CD4-positive, alpha-beta memory T cell (primary cell): ENCODE measurements around the gene C1orf74. TPM values are rescaled to one million over a fixed set of nuclear protein-coding genes. Genes with fewer than 3 reads are reported as not detected.

ENCODE experiments used
- CTCF ChIA-PET: fragments of 350-600 bp; sonication (Branson Sonifier 250); formaldehyde crosslinking; loops from one replicate; lab custom pipeline; 2021; ENCODE audit warnings: inconsistent platforms; ENCODE audit not compliant: partially characterized antibody; lab: Charles Lee
- POLR2A ChIA-PET: fragments of 350-600 bp; sonication (Branson Sonifier 250); formaldehyde crosslinking; loops from one replicate; lab custom pipeline; 2021; ENCODE audit not compliant: partially characterized antibody; lab: Charles Lee
- DNase-seq, 5 donors: peaks; one replicate each; pipeline versions ENCODE4 v3.0.0 to v3.0.0-alpha.2; 2020 to 2022; ENCODE audit warnings: mixed read lengths in 1 of 5
- H3K27ac ChIP-seq: one replicate; pipeline ENCODE4 v1.7.0; 2013; ENCODE audit warnings: low read depth, low read length
- H3K27me3 ChIP-seq: 2 replicates; pipeline ENCODE4 v1.7.0; 2013; ENCODE audit warnings: mild to moderate bottlenecking, low read length, moderate library complexity; ENCODE audit not compliant: insufficient read depth
- H3K36me3 ChIP-seq: 2 replicates; pipeline ENCODE4 v1.7.0; 2013; ENCODE audit warnings: mild to moderate bottlenecking, low read length, moderate library complexity; ENCODE audit not compliant: insufficient read depth
- H3K4me1 ChIP-seq: 2 replicates; pipeline ENCODE4 v1.7.0; 2013; ENCODE audit warnings: mild to moderate bottlenecking, low read length, moderate library complexity; ENCODE audit not compliant: insufficient read depth
- H3K4me3 ChIP-seq, 2 donors: one replicate each; pipeline ENCODE4 v1.7.0; 2013; ENCODE audit warnings: low read length in 2 of 2, mild to moderate bottlenecking in 1 of 2
- H3K9me3 ChIP-seq, 2 donors: one replicate each; pipeline ENCODE4 v1.7.0; 2013; ENCODE audit warnings: low read length in 2 of 2, control low read depth in 1 of 2; ENCODE audit not compliant: control insufficient read depth in 1 of 2
- H3K27ac Mint-ChIP-seq, 7 donors: one replicate each; pipeline ENCODE4 v1.8.0; 2020 to 2021; ENCODE audit warnings: mixed read lengths in 7 of 7, mild to moderate bottlenecking in 6 of 7, inconsistent platforms in 3 of 7, moderate library complexity in 3 of 7
- H3K27me3 Mint-ChIP-seq, 2 donors: one replicate each; pipeline ENCODE4 v1.8.0; 2020 to 2021; ENCODE audit warnings: mixed read lengths in 2 of 2
- H3K36me3 Mint-ChIP-seq, 2 donors: one replicate each; pipeline ENCODE4 v1.8.0; 2020 to 2021; ENCODE audit warnings: mixed read lengths in 2 of 2, inconsistent platforms in 1 of 2, mild to moderate bottlenecking in 1 of 2
- H3K4me1 Mint-ChIP-seq, 4 donors: one replicate each; pipeline ENCODE4 v1.8.0; 2020 to 2021; ENCODE audit warnings: mixed read lengths in 4 of 4, mild to moderate bottlenecking in 1 of 4
- H3K4me3 Mint-ChIP-seq, 8 donors: one replicate each; pipeline ENCODE4 v1.8.0; 2020 to 2021; ENCODE audit warnings: mixed read lengths in 8 of 8, mild to moderate bottlenecking in 7 of 8, moderate library complexity in 6 of 8, inconsistent platforms in 3 of 8
- H3K9me3 Mint-ChIP-seq, 8 donors: one replicate each; pipeline ENCODE4 v1.8.0; 2020 to 2021; ENCODE audit warnings: mixed read lengths in 8 of 8, mild to moderate bottlenecking in 5 of 8, inconsistent platforms in 3 of 8, moderate library complexity in 1 of 8
- intact Hi-C: fragments of 100-400 bp; cut with micrococcal nuclease; formaldehyde crosslinking; loops from one replicate; pipeline ENCODE4 v1.15.1; 2023
- polyA plus RNA-seq, 2 donors: library from polyadenylated mRNA; unstranded; fragments of 300-500 nt; fragmentation: Illumina TruSeq; gene quantifications; one replicate each; pipeline ENCODE4 v1.2.3, GENCODE V29; 2021
- total RNA-seq, 2 experiments: library from RNA; stranded (reverse); gene quantifications; one replicate each; pipeline ENCODE4 v1.2.3, GENCODE V29; 2021

Gene C1orf74
- total and polyA plus RNA-seq, 4 experiments from 2014 or later = 0.41 to 1.2 (median 1.2) TPM; not detected in 1

DNA sequence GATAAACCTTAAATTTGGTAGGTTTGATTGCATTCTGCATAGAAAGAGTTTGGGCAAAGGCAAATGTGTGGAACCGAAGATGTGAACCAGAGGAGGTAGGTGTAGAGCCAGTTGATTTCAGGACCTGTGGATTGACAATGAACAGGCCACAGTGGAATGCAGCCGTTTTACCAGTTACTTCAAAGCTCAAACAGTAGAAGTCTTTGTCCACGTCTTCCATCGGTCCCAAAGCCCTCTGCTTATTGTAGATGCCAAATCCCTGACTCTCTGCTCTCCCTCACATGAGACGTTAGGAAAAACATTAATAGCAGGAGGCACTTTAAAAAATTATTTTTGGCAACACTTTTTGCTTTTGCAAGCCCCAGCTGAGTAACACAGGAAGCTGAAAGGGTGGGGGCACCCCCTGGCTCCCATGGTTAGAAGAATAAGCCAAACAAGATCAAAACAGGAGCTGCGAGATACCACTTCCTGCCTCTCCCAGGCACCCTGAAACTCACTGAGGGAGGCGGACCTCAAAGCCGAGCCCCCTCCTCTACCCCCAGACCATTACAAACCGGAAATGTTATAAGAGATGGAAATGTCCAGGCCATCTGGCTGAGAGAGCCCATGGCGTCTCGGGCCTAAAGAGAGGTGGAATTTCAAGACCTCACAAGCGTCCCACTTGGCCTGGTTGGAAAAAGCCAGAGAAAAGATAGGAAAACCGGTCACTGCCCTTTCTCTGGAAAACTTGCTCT, 15.0 kb downstream of the C1orf74 start:
- Mint-ChIP-seq H3K9me3 (no peaks in the 10 kb centered on the region), H3K27ac (no peak overlapping the region), H3K36me3 (peaks cover 34 to 44% of the 10 kb centered on the region in 2 donors), H3K4me1 (peaks cover 1 to 31% (median 23%) of the 10 kb centered on the region in 4 donors), H3K4me3 (no peak overlapping the region), H3K27me3 (no peaks in the 10 kb centered on the region)
- ChIA-PET CTCF (interaction anchor here (0.8 to 16.0 kb wide), 13 partner anchors 14 to 203 kb away, joined by 3 to 385 read pairs (median 5); partner anchors contain the start of genes C1orf74 and TRAF3IP3), POLR2A (interaction anchor here (0.6 to 36.1 kb wide), 19 partner anchors 5 to 1525 kb away, joined by 3 to 1778 read pairs (median 5); partner anchors contain the start of genes C1orf74, IRF6, PLXNA2 and TRAF3IP3)
- Histone ChIP-seq H3K4me1 (peaks cover 69% of the 10 kb centered on the region), H3K27me3 (no peaks in the 10 kb centered on the region), H3K4me3 (peak overlapping the region; percentile 83 to 84), H3K9me3 (no peaks in the 10 kb centered on the region), H3K36me3 (peaks cover 33% of the 10 kb centered on the region), H3K27ac (peak overlapping the region; percentile 79)
- DNase-seq = peak; percentile 74 to 88 (median 78)
- intact Hi-C loops = loop anchor here (2.0 kb wide), 1 partner anchor 77 kb away; no protein-coding TSS in a partner anchor

DNA sequence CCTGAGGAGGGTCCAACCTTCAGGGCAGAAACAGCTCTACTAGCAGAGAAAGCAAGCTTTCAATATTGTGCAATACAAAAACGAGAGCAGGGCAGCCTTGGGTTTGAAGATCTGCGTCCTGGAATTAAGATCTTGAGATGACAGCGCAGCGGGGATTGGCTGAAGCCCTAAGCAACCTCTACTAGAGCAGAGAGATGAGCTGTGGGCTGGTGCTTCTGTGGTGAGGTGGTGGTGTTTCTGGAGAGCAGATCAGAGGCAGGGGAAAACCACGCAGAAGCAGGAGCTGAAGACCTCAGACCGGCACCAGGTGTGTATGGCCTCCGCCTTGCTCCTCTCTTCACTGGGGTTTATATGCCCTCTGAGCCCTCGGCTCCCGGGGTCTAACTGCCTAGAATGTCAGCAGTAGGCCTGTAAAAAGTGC, 16.0 kb downstream of the C1orf74 start:
- DNase-seq = peak; percentile 82 to 92 (median 85)
- Mint-ChIP-seq H3K36me3 (peaks cover 42 to 54% of the 10 kb centered on the region in 2 donors), H3K27ac (no peak overlapping the region), H3K9me3 (no peaks in the 10 kb centered on the region), H3K27me3 (no peaks in the 10 kb centered on the region), H3K4me1 (peaks cover 11 to 41% (median 24%) of the 10 kb centered on the region in 4 donors), H3K4me3 (no peak overlapping the region)
- ChIA-PET CTCF (interaction anchor here (0.8 to 16.0 kb wide), 10 partner anchors 14 to 77 kb away, joined by 3 to 385 read pairs (median 8); partner anchors contain the start of genes C1orf74, TRAF3IP3 and UTP25), POLR2A (interaction anchor here (0.9 to 36.1 kb wide), 16 partner anchors 6 to 1810 kb away, joined by 3 to 1778 read pairs (median 7); partner anchors contain the start of genes C1orf74, IRF6, SLC30A1 and TRAF3IP3)
- peak overlapping the region; percentile 83 to 84 for H3K4me3 ChIP-seq
- intact Hi-C loops = loop anchor here (1.0 to 2.0 kb wide), 7 partner anchors 11 to 76 kb away; partner anchors contain the start of genes C1orf74, TRAF3IP3 and UTP25
- H3K4me1 ChIP-seq = peaks cover 69% of the 10 kb centered on the region
- no peaks in the 10 kb centered on the region for H3K9me3 ChIP-seq
- peaks cover 32% of the 10 kb centered on the region for H3K36me3 ChIP-seq
- no peaks in the 10 kb centered on the region for H3K27me3 ChIP-seq
- H3K27ac ChIP-seq = peak overlapping the region; percentile 79

DNA sequence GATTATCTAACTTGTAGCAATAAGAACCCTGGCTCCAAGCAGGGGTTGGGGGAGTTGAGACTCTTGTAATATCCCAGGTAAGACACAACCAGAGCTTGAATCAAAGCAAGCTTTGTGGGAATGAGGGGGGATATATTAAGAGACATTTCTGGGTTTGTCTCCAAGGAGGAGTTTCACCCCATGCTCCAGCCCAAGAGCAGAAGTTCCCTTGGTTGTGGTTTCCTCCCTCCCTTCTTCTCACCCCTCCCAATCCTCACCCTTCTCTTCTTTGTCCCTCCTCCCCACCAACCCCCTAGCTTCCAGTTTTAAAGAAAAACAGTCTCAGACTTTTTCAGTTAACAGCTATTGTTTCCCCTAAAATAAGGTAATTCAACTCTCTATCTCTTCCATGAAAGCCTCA, 16.7 kb downstream of the C1orf74 start:
- Mint-ChIP-seq H3K4me1 (peaks cover 17 to 47% (median 30%) of the 10 kb centered on the region in 4 donors), H3K27me3 (no peaks in the 10 kb centered on the region)
- DNase-seq = no peak

DNA sequence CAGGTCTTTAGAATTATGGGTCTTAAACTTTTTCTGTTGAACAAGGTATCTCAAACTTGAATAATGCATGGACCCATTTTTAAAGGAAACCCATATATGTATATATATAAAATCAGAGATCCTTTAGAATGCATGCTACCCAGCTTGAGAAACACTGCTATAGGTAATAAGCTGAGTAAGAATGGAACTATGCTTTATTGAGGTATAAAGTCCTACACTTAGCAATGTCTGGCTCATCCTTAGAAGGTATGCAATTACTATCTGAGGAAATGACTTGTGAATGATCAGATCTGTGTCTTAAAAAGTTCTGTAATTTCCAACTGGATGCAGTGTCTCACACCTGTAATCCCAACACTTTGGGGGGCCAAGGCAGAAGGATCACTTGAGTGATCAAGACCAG, 17.3 kb downstream of the C1orf74 start:
- Histone ChIP-seq H3K27me3 (no peaks in the 10 kb centered on the region), H3K36me3 (peaks cover 33% of the 10 kb centered on the region), H3K4me1 (peaks cover 69% of the 10 kb centered on the region), H3K4me3 (peak overlapping the region in 1 of 2 donors; percentile 84), H3K9me3 (no peaks in the 10 kb centered on the region), H3K27ac (peak overlapping the region; percentile 79)
- Mint-ChIP-seq H3K4me3 (peak overlapping the region in 5 of 8 donors; percentile 13 to 77 (median 70)), H3K27ac (peak overlapping the region in 5 of 7 donors; percentile 1 to 91 (median 85)), H3K4me1 (peaks cover 23 to 53% (median 35%) of the 10 kb centered on the region in 4 donors), H3K9me3 (no peaks in the 10 kb centered on the region), H3K36me3 (peaks cover 55 to 67% of the 10 kb centered on the region in 2 donors), H3K27me3 (no peaks in the 10 kb centered on the region)
- intact Hi-C loops = no loop called here
- ChIA-PET POLR2A (interaction anchor here (31.0 to 36.1 kb wide), 2 partner anchors 7 to 8 kb away, joined by 1778 read pairs; partner anchors contain the start of genes C1orf74 and TRAF3IP3), CTCF (interaction anchor here (1.4 to 16.0 kb wide), 3 partner anchors 12 to 61 kb away, joined by 5 to 385 read pairs (median 28); partner anchors contain the start of genes TRAF3IP3 and UTP25)
- DNase-seq = no peak

More for the DNA sequence above, 16.7 kb downstream of the C1orf74 start:
- Mint-ChIP-seq H3K36me3 (peaks cover 49 to 61% of the 10 kb centered on the region in 2 donors), H3K4me3 (no peak overlapping the region), H3K27ac (no peak overlapping the region), H3K9me3 (no peaks in the 10 kb centered on the region)
- peak overlapping the region; percentile 11 to 84 for H3K4me3 ChIP-seq
- H3K27ac ChIP-seq = peak overlapping the region; percentile 79
- no peaks in the 10 kb centered on the region for H3K9me3 ChIP-seq
- CTCF ChIA-PET = interaction anchor here (0.8 to 16.0 kb wide), 8 partner anchors 8 to 76 kb away, joined by 3 to 385 read pairs (median 14); partner anchors contain the start of genes C1orf74, TRAF3IP3 and UTP25
- POLR2A ChIA-PET = interaction anchor here (1.0 to 36.1 kb wide), 11 partner anchors 6 to 95 kb away, joined by 3 to 1778 read pairs (median 11); partner anchors contain the start of genes C1orf74, IRF6, TRAF3IP3 and UTP25
- peaks cover 32% of the 10 kb centered on the region for H3K36me3 ChIP-seq
- H3K27me3 ChIP-seq = no peaks in the 10 kb centered on the region
- intact Hi-C loops = loop anchor here (1.0 to 2.0 kb wide), 7 partner anchors 11 to 75 kb away; partner anchors contain the start of genes C1orf74, TRAF3IP3 and UTP25
- H3K4me1 ChIP-seq = peaks cover 69% of the 10 kb centered on the region

DNA sequence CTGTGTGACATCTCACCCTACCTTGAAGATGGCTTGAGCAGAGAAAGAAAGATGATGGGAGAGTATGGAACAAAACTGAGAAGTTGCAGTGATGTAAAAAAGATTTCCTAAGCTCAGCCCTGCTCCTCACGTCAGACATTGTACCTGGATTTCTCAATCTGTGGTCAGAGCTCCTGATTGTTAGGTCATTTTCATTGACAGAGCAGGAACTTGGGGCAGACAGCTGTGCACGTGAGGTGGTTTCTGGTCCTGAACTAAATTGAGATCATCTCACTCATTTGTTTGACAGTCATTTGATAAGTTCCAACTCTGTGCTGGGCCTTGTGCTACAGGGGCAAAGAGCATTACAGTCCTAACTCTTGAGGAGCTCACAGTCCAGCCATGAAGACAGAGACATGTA, 18.3 kb downstream of the C1orf74 start:
- Histone ChIP-seq H3K27me3 (no peaks in the 10 kb centered on the region), H3K4me3 (no peak overlapping the region), H3K27ac (peak overlapping the region; percentile 33), H3K36me3 (peaks cover 40% of the 10 kb centered on the region), H3K9me3 (no peaks in the 10 kb centered on the region), H3K4me1 (peaks cover 69% of the 10 kb centered on the region)
- ChIA-PET CTCF (interaction anchor here (0.8 to 16.0 kb wide), 3 partner anchors 11 to 163 kb away, joined by 3 to 385 read pairs (median 28); partner anchors contain the start of gene TRAF3IP3), POLR2A (interaction anchor here (31.0 to 36.1 kb wide), 2 partner anchors 7 to 8 kb away, joined by 1778 read pairs; partner anchors contain the start of genes C1orf74 and TRAF3IP3)
- DNase-seq = no peak
- H3K27me3 Mint-ChIP-seq = no peaks in the 10 kb centered on the region
- intact Hi-C loops = no loop called here
- H3K4me3 Mint-ChIP-seq = peak overlapping the region in 5 of 8 donors; percentile 26 to 77 (median 72)
- peaks cover 34 to 64% (median 44%) of the 10 kb centered on the region in 4 donors for H3K4me1 Mint-ChIP-seq
- peaks cover 65 to 77% of the 10 kb centered on the region in 2 donors for H3K36me3 Mint-ChIP-seq
- H3K9me3 Mint-ChIP-seq = no peaks in the 10 kb centered on the region
- peak overlapping the region in 5 of 7 donors; percentile 53 to 91 (median 85) for H3K27ac Mint-ChIP-seq

DNA sequence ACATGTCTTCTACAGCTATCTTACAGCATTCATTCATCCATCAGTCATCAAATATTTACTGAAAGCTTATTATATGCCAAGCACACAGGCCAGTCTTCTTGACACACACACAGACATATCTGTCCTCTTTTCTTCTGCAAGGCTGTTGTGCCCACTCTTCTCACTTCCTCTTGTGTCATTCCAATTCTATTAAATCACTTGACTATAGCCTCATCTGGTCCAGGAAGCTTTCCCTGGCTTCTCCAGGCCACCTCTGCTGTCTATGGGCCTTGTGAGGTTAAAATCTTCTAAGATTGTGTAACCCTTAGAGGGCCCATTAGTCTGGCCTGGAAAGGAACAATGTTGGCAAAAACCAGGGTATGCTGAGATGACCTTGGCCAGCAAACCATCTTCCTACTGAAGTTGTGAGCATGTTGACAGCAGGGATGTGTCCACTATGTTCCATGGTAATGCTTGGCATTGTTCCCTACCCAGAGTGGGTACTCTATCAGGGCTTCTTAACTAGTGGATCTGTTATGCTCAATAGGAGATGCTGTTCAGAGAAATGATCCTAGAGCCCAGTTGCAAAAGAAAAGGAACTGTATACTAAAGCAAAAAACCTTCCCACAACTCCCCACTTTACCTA, 23.2 kb downstream of the C1orf74 start:
- no peak for DNase-seq
- H3K36me3 Mint-ChIP-seq = peaks cover 79 to 86% of the 10 kb centered on the region in 2 donors
- H3K36me3 ChIP-seq = peaks cover 61% of the 10 kb centered on the region
- H3K27me3 Mint-ChIP-seq = no peaks in the 10 kb centered on the region
- H3K9me3 Mint-ChIP-seq = no peaks in the 10 kb centered on the region
- H3K27ac ChIP-seq = peak overlapping the region; percentile 23
- peaks cover 56 to 81% (median 69%) of the 10 kb centered on the region in 4 donors for H3K4me1 Mint-ChIP-seq
- peaks cover 77% of the 10 kb centered on the region for H3K4me1 ChIP-seq
- POLR2A ChIA-PET = interaction anchor here (1.3 to 36.1 kb wide), 3 partner anchors 2 to 62 kb away, joined by 5 to 1778 read pairs (median 1778); partner anchors contain the start of genes C1orf74 and TRAF3IP3
- no peaks in the 10 kb centered on the region for H3K9me3 ChIP-seq
- peak overlapping the region; percentile 28 to 83 (median 61) for H3K4me3 Mint-ChIP-seq
- CTCF ChIA-PET = interaction anchor here (1.3 to 16.0 kb wide), 3 partner anchors 2 to 61 kb away, joined by 4 to 385 read pairs (median 385); partner anchors contain the start of gene TRAF3IP3
- no peak overlapping the region for H3K4me3 ChIP-seq
- no peaks in the 10 kb centered on the region for H3K27me3 ChIP-seq
- peak overlapping the region; percentile 84 to 96 (median 89) for H3K27ac Mint-ChIP-seq
- intact Hi-C loops = no loop called here
